HK-2 (cell line): ENCODE data around the gene PPM1G.
"Not testable (repeated sequence)": the region's sequence is repeated elsewhere in the genome, so short reads cannot be mapped to it uniquely, and the experiment has no call there.

ENCODE experiments used
- DNase-seq: peaks from one replicate; pipeline ENCODE4 v3.0.0-alpha.2; 2018; ENCODE audit not compliant: unreplicated experiment

Gene PPM1G

GRCh38 chr2:27375513-27376099 lies 33.8 kb downstream of the PPM1G start:
- no peak for DNase-seq

GRCh38 chr2:27373567-27373966 lies 35.8 kb downstream of the PPM1G start:
- no peak for DNase-seq

GRCh38 chr2:27372937-27373336 lies 36.5 kb downstream of the PPM1G start:
- no peak for DNase-seq

- peak; percentile 47 for DNase-seq
These were observed 38.4 kb downstream of the PPM1G start for GRCh38 chr2:27370816-27371620.

GRCh38 chr2:27370026-27370815 lies 39.2 kb downstream of the PPM1G start, which contains the start of the genes EIF2B4 and SNX17:
EIF2B4 (minus strand) TSS chr2:27370338; CDS start chr2:27370314, 24 bp downstream.
SNX17 (plus strand) TSS chr2:27370616; CDS start chr2:27370744, 128 bp downstream.
- DNase-seq: peak; percentile 100

- DNase-seq: peak; percentile 66
These were observed 39.8 kb downstream of the PPM1G start for GRCh38 chr2:27369471-27370025.

- no peak for DNase-seq
These were observed 45.5 kb downstream of the PPM1G start for GRCh38 chr2:27363933-27364332.

GRCh38 chr2:27362678-27363420 lies 46.5 kb downstream of the PPM1G start:
- no peak for DNase-seq

GRCh38 chr2:27356382-27357181 lies 52.8 kb downstream of the PPM1G start, which contains the start of gene GTF3C2:
GTF3C2 (minus strand) TSS chr2:27356764; CDS start chr2:27343554, 13,210 bp downstream.
- peak; percentile 97 for DNase-seq

GRCh38 chr2:27356056-27356381 lies 53.4 kb downstream of the PPM1G start:
- DNase-seq: peak; percentile 80

GRCh38 chr2:27354597-27354927 lies 54.8 kb downstream of the PPM1G start:
- DNase-seq: no peak

- DNase-seq: no peak
These were observed 55.4 kb downstream of the PPM1G start for GRCh38 chr2:27353762-27354596.

GRCh38 chr2:27353386-27353761 lies 56.0 kb downstream of the PPM1G start:
- not testable (repeated sequence) for DNase-seq

GRCh38 chr2:27351802-27352598 lies 57.4 kb downstream of the PPM1G start:
- no peak for DNase-seq

- DNase-seq: no peak
These were observed 59.2 kb downstream of the PPM1G start for GRCh38 chr2:27350106-27350693.

GRCh38 chr2:27347641-27348040 lies 61.8 kb downstream of the PPM1G start:
- no peak for DNase-seq

- no peak for DNase-seq
These were observed 73.2 kb downstream of the PPM1G start for GRCh38 chr2:27336173-27336572.

GRCh38 chr2:27335311-27335710 lies 74.1 kb downstream of the PPM1G start:
- DNase-seq: no peak
